ENCODE measurements around the gene RTEL1.

The RTEL1 gene

DNA sequence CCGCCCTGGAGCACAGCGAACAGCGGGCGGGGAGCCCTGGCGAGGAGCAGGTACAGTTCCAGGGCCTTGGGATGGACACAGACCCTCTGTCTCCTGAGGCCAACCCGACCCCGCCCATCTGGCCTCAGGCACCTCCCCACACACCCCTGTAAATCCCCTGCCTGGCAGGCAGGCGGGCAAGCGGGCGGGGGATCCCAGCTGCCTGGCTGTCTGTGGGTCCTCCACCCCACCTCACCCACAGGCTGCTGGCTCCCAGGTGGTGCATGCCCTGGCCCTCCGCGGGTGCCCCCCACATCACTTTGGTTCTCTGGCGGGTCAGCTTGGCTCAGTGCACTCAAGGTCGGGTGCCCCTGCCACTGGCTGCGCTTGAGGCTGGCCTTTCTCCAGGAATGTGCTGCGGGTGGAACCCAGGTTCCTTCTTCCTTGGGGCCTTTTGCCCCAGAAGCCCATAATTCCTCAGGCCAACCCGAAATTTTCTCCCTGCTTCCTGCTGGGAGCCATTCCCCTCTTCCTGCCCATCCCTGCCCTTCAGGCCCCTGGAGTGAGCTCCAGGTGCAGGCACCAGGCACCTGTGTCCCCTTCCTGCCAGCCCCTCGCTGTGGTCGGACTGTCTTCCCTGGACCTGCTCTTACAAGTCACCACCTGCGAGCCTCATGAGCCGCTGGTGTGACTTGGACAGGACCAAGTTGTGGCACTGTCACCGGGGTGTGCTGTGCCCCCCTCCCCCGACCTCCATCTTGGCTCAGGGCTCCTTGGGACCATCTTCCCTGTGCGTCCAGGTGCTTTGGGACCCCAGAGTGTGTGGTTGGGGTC lies 33.0 kb downstream of the RTEL1 start:
- DNase-seq: no peak

- no peak for DNase-seq
These were observed 33.8 kb downstream of the RTEL1 start for GRCh38 chr20:63691711-63692435.

- no peak for DNase-seq
These were observed 34.4 kb downstream of the RTEL1 start for GRCh38 chr20:63692436-63693082.

- no peak for DNase-seq
These were observed 35.1 kb downstream of the RTEL1 start for GRCh38 chr20:63693083-63693732.

GRCh38 chr20:63693733-63694583 lies 35.8 kb downstream of the RTEL1 start:
- no peak for DNase-seq

GRCh38 chr20:63694584-63695423 lies 36.7 kb downstream of the RTEL1 start:
- DNase-seq: no peak

DNA sequence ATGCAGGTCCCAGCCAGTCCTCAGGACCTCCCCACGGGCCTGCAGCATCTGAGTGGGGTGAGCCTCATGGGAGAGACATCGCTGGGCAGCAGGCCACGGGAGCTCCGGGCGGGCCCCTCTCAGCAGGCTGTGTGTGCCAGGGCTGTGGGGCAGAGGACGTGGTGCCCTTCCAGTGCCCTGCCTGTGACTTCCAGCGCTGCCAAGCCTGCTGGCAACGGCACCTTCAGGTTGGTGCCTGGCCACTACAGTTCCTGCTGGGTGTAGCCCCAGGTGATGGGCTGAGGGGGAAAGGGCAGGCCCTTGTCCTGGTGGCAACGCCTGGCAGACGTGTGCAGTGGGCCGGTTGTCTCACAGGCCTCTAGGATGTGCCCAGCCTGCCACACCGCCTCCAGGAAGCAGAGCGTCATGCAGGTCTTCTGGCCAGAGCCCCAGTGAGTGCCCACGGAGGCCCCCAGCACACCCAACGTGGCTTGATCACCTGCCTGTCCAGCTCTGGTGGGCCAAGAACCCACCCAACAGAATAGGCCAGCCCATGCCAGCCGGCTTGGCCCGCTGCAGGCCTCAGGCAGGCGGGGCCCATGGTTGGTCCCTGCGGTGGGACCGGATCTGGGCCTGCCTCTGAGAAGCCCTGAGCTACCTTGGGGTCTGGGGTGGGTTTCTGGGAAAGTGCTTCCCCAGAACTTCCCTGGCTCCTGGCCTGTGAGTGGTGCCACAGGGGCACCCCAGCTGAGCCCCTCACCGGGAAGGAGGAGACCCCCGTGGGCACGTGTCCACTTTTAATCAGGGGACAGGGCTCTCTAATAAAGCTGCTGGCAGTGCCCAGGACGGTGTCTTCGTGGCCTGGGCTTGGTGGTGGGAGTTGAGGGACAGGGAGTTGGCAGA lies 37.6 kb downstream of the RTEL1 start:
- DNase-seq: no peak

GRCh38 chr20:63696306-63696627 lies 38.2 kb downstream of the RTEL1 start:
- no peak for DNase-seq

DNA sequence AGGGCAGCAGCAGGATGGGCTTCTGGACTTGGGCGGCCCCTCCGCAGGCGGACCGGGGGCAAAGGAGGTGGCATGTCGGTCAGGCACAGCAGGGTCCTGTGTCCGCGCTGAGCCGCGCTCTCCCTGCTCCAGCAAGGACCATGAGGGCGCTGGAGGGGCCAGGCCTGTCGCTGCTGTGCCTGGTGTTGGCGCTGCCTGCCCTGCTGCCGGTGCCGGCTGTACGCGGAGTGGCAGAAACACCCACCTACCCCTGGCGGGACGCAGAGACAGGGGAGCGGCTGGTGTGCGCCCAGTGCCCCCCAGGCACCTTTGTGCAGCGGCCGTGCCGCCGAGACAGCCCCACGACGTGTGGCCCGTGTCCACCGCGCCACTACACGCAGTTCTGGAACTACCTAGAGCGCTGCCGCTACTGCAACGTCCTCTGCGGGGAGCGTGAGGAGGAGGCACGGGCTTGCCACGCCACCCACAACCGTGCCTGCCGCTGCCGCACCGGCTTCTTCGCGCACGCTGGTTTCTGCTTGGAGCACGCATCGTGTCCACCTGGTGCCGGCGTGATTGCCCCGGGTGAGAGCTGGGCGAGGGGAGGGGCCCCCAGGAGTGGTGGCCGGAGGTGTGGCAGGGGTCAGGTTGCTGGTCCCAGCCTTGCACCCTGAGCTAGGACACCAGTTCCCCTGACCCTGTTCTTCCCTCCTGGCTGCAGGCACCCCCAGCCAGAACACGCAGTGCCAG lies 38.7 kb downstream of the RTEL1 start, which contains the start of gene TNFRSF6B:
Gene TNFRSF6B, plus strand, starts transcription at position 25 of the 729 bp plus-strand sequence. Its CDS starts 116 bp downstream, at position 141.
- DNase-seq: no peak

DNA sequence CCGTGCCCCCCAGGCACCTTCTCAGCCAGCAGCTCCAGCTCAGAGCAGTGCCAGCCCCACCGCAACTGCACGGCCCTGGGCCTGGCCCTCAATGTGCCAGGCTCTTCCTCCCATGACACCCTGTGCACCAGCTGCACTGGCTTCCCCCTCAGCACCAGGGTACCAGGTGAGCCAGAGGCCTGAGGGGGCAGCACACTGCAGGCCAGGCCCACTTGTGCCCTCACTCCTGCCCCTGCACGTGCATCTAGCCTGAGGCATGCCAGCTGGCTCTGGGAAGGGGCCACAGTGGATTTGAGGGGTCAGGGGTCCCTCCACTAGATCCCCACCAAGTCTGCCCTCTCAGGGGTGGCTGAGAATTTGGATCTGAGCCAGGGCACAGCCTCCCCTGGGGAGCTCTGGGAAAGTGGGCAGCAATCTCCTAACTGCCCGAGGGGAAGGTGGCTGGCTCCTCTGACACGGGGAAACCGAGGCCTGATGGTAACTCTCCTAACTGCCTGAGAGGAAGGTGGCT lies 39.3 kb downstream of the RTEL1 start:
- no peak for DNase-seq

GRCh38 chr20:63697868-63698545 lies 39.9 kb downstream of the RTEL1 start:
- DNase-seq: no peak

DNA sequence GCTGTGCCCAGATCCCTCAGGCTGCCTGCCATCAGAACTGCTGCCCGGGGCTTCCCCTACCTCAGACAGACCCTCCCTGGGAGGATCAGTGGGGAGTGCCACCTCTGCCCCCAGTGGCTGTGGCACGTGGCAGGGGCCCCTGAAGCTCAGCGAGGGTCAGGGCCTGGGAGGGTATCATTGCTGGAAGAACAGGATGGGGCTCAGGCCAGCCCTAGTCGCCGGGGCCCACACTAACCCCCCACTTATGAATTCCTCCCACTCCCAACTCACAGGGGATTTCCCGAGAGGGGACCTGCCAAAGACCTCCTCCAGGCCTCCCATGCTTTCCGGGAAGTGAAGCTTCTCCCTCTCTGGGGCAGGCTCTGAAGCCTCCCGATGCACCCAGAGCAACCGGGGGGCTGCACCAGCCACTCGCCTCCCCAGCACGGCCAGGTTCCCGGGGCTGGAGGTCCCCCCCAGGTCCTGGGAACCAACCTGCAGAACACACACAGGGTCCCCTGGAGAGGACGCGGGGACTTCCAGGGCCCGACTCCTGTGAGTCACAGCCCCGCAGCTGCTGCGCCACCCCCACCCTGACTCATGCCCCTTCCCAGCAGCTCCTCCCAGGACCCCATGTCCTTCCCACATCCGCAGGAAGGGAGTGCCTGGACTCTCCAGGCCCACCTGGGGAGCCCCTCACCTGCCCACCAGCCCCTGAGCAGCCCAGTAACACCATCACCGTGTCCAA lies 40.8 kb downstream of the RTEL1 start:
- no peak for DNase-seq

DNA sequence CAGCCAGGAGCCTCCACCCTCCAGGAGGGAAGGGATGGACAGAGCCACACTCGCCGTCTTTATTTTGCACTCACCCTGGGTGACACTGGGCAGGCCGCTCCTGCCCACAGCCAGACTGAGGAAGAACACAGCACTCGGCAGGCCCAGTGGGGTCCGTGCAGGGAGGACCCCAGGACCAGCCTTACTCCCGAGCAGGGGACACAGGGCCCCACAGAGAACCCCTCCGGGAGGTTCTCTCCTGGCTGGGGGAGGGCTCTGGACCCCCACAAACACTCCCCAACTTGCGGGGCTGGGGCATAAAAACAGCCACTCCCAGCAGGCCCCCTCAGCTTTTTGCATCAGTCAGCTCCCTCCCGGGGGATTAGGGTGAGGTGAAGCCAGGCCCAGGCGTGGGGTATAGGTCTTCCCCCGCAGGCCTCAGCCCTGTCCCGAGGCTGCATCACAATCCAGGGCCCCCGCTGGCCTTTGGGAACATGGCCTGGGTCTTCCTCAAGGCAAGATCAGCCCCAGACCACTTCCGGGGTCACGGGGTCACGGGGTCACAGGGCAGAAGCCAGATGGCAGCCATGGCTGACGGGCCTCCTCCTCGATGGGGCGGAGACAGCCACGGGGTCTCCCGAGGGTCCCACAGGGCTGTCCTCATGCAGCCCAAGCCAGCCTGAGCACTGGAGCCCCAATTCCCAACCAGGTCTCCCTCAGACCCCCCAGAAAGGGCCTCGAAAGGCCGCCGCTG lies 41.5 kb downstream of the RTEL1 start:
- no peak for DNase-seq

DNA sequence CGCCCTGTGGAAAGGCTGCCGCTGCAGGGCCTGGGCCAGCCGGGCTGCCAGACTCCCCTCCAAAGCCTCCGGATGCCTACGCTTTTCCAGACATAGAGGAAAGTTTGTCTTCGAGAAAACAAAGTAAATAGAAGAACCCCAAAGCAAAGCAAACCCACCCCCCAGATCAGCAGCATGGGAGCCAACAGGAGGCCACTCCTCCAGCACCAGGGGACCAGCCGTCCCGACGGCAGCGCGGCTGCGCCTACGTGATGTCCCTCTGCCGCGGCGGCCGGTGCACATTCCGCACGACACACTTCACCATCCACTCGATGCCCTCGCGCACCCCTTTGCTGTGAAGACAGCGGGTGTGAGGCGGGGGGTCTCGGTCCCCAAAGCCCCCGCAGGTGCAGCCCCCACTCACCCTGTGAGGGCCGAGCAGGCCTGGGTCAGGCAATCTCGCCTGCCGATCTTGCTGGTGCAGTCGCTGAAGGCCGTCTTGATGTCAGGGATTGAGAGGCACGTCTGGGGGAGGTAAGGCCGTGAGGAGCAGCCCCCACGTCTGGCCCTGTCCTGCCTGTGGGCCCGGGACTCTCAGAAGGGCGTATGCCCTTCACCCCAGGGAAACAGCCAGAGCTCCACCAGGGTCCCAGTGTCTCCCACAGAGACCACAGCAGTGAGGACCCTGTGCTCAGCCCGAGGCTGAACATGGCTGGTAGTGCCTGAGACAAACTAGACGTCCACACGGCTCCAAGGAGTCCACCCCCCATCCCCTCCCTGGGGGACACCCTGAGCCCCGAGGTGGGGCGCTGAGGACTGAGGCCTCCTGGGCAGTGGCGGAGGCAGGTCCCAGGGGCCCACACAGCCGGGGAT lies 42.3 kb downstream of the RTEL1 start:
- DNase-seq: no peak

DNA sequence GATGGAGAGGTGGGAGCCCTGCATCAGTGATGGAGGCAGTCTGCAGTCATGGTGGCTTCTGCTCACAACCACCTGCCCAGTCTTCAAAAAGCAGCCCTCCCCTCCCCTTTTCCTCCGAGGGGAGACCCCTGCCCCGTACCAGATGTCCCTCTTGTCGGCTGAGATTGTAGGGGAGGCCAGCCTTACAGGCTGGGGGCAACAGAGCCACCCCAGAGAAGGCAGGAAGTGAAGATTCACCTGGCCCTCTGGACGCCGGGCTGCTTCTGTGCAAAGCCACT lies 42.9 kb downstream of the RTEL1 start:
- no peak for DNase-seq

- no peak for DNase-seq
These were observed 43.4 kb downstream of the RTEL1 start for GRCh38 chr20:63701329-63702035.

Data from GDM1 (cell line).